Ishikawa (cell line): ENCODE measurements around the gene KDM2B.

ENCODE experiments used
- CEBPB ChIP-seq: IDR thresholded peaks from 2 replicates; pipeline ENCODE4 v1.6.1; 2012
- CREB1 ChIP-seq: IDR thresholded peaks from 2 replicates; pipeline ENCODE4 v1.6.1; 2012; ENCODE audit warnings: low read depth
- EGR1 ChIP-seq: IDR thresholded peaks from 2 replicates; pipeline ENCODE4 v1.6.1; 2012
- EP300 ChIP-seq: IDR thresholded peaks from 2 replicates; pipeline ENCODE4 v1.6.1; 2012; ENCODE audit warnings: borderline replicate concordance
- FOXM1 ChIP-seq: IDR thresholded peaks from 2 replicates; pipeline ENCODE4 v1.6.1; 2012; ENCODE audit warnings: low read depth, borderline replicate concordance
- NFIC ChIP-seq: IDR thresholded peaks from 2 replicates; pipeline ENCODE4 v1.6.1; 2012
- RAD21 ChIP-seq: IDR thresholded peaks from 2 replicates; pipeline ENCODE4 v1.6.1; 2012; ENCODE audit warnings: low read depth
- TAF1 ChIP-seq: IDR thresholded peaks from 2 replicates; pipeline ENCODE4 v1.6.1; 2012; ENCODE audit warnings: low read depth, mild to moderate bottlenecking
- TCF12 ChIP-seq: IDR thresholded peaks from 2 replicates; pipeline ENCODE4 v1.6.1; 2012; ENCODE audit warnings: low read depth
- TEAD4 ChIP-seq: IDR thresholded peaks from 2 replicates; pipeline ENCODE4 v1.6.1; 2012
- YY1 ChIP-seq: IDR thresholded peaks from 2 replicates; pipeline ENCODE4 v1.6.1; 2012; ENCODE audit warnings: low read depth
- ZBTB7A ChIP-seq: IDR thresholded peaks from 2 replicates; pipeline ENCODE4 v1.6.1; 2012; ENCODE audit warnings: low read depth
- TF ChIP-seq, protein P1 (sequence below): IDR thresholded peaks from 2 replicates; pipeline ENCODE4 v1.6.1; 2012
- TF ChIP-seq, protein P2 (sequence below): IDR thresholded peaks from 2 replicates; pipeline ENCODE4 v1.6.1; 2012
- TF ChIP-seq, protein P3 (sequence below): IDR thresholded peaks from 2 replicates; pipeline ENCODE4 v1.6.1; 2012; ENCODE audit warnings: low read depth, mild to moderate bottlenecking

The KDM2B gene

DNA sequence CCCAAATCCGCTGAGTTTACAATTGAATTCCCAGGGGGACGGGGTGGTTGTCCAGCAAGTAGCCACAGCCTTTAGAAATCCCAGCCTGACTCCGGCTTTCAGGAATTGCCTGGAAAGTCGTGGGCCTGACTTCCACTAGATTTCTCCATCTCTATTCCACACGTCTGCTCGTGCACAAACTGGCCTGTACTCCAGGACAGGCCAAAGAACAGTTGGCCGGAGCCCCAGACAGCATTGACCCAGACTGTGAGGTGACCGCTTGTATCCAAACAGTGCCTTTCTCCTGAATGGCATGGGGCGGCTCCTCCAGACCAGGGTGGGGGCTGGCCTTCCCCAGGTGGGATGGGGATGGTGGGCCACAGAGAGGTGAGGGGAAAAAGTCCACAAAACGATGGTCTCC lies 62.2 kb downstream of the KDM2B start:
- TF ChIP-seq EP300 (no peak), RAD21 (no peak), EGR1 (no peak), ZBTB7A (no peak), TCF12 (no peak), CEBPB (no peak), CREB1 (no peak), NFIC (no peak), FOXM1 (no peak), YY1 (no peak), TEAD4 (no peak), TAF1 (no peak)
- TF ChIP-seq, protein P1, sequence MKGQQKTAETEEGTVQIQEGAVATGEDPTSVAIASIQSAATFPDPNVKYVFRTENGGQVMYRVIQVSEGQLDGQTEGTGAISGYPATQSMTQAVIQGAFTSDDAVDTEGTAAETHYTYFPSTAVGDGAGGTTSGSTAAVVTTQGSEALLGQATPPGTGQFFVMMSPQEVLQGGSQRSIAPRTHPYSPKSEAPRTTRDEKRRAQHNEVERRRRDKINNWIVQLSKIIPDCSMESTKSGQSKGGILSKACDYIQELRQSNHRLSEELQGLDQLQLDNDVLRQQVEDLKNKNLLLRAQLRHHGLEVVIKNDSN: no peak
- TF ChIP-seq, protein P2, sequence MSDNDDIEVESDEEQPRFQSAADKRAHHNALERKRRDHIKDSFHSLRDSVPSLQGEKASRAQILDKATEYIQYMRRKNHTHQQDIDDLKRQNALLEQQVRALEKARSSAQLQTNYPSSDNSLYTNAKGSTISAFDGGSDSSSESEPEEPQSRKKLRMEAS: no peak
- TF ChIP-seq, protein P3, sequence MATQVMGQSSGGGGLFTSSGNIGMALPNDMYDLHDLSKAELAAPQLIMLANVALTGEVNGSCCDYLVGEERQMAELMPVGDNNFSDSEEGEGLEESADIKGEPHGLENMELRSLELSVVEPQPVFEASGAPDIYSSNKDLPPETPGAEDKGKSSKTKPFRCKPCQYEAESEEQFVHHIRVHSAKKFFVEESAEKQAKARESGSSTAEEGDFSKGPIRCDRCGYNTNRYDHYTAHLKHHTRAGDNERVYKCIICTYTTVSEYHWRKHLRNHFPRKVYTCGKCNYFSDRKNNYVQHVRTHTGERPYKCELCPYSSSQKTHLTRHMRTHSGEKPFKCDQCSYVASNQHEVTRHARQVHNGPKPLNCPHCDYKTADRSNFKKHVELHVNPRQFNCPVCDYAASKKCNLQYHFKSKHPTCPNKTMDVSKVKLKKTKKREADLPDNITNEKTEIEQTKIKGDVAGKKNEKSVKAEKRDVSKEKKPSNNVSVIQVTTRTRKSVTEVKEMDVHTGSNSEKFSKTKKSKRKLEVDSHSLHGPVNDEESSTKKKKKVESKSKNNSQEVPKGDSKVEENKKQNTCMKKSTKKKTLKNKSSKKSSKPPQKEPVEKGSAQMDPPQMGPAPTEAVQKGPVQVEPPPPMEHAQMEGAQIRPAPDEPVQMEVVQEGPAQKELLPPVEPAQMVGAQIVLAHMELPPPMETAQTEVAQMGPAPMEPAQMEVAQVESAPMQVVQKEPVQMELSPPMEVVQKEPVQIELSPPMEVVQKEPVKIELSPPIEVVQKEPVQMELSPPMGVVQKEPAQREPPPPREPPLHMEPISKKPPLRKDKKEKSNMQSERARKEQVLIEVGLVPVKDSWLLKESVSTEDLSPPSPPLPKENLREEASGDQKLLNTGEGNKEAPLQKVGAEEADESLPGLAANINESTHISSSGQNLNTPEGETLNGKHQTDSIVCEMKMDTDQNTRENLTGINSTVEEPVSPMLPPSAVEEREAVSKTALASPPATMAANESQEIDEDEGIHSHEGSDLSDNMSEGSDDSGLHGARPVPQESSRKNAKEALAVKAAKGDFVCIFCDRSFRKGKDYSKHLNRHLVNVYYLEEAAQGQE: no peak

DNA sequence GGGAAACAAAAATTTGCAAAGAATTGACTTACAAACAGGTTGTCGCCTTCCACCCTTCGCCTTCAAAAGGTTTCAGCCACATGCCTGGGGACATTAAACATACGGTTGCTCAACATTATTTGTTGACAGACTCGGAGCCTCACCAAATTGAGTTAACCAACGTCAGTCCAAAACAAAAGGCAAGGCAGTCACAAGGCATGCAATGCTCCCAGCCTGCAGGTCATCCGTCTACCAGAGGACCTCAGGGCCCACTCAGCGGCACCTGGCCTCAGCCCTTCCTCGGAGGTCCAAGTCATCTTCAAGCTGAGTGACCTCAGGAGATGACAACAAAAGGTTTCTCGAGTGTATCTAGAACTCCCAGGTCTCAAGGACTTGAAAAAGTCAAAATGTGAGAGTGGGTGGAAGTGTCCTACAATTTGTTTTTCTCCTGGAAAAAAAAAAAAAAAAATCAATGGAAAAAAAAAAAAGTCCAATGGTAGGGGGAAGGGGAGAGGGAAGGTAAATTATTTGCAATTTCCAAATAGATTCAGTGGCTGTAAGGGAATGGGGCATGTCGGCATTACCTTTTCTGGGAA lies 64.3 kb downstream of the KDM2B start:
- TF ChIP-seq ZBTB7A (no peak), NFIC (no peak), RAD21 (no peak), EGR1 (no peak), CEBPB (no peak)
- TF ChIP-seq, protein P1: no peak
- TF ChIP-seq, protein P2: no peak

DNA sequence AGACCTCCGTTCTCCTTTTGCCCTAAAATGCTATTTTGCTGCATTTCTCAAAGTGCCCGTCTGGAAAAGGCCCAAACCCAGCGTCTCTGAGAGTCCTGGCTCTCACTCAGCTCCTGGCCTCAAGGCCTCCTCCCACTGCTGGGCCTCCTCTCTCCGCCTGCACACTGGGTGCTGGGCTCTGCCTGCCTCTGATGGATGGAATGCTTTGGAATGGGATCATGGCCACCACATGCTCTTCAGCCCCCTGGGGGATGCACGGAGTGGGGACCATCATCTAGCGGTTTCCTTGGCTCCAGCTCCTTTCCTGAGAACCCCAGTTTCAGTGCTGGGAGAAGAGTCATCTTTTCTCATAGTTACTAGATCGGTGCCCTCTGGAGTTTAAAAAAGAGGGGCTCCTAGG lies 65.2 kb downstream of the KDM2B start:
- no peak for TF ChIP-seq EP300
- TF ChIP-seq EGR1: no peak
- TF ChIP-seq CEBPB: no peak
- TF ChIP-seq, protein P3: no peak
- TF ChIP-seq RAD21: no peak
- TF ChIP-seq, protein P1: no peak
- TF ChIP-seq, protein P2: no peak
- no peak for TF ChIP-seq TEAD4
- TF ChIP-seq YY1: no peak
- TF ChIP-seq CREB1: no peak
- no peak for TF ChIP-seq TCF12
- no peak for TF ChIP-seq FOXM1
- TF ChIP-seq TAF1: no peak
- TF ChIP-seq NFIC: no peak
- TF ChIP-seq ZBTB7A: no peak

DNA sequence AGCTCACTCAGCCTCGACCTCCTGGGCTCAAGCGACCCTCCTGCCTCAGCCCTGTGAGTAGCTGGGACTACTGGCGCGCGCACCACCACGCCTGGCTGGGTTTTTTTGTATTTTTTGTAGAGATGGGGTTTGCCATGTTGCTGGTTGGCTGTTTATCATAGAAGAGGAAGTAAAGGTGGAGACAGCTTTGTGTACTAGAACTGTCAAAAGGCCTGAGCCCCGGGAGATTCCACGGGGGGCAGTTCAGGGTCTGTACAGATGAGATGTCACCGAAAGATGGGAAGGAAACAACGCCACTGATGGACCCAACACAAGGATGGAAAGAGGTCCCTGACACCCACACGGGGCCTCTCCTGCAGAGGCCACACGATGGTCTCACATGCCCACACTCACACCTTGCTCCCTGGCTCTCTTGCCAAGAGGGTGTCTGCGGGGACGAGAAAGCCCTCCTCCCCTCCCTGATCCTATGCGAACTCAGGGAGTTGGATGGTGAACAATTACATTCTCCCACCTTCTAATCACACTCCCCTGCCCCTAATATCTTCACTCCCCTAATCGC lies 66.6 kb downstream of the KDM2B start:
- no peak for TF ChIP-seq EGR1
- no peak for TF ChIP-seq EP300
- TF ChIP-seq CEBPB: no peak
- TF ChIP-seq ZBTB7A: no peak
- TF ChIP-seq, protein P3: no peak
- no peak for TF ChIP-seq TEAD4
- TF ChIP-seq YY1: no peak
- TF ChIP-seq CREB1: no peak
- no peak for TF ChIP-seq NFIC
- no peak for TF ChIP-seq RAD21
- TF ChIP-seq TAF1: no peak
- TF ChIP-seq, protein P2: no peak
- TF ChIP-seq, protein P1: no peak
- TF ChIP-seq FOXM1: no peak
- TF ChIP-seq TCF12: no peak
